ENCODE data around the gene VAV1.

The VAV1 gene

DNA sequence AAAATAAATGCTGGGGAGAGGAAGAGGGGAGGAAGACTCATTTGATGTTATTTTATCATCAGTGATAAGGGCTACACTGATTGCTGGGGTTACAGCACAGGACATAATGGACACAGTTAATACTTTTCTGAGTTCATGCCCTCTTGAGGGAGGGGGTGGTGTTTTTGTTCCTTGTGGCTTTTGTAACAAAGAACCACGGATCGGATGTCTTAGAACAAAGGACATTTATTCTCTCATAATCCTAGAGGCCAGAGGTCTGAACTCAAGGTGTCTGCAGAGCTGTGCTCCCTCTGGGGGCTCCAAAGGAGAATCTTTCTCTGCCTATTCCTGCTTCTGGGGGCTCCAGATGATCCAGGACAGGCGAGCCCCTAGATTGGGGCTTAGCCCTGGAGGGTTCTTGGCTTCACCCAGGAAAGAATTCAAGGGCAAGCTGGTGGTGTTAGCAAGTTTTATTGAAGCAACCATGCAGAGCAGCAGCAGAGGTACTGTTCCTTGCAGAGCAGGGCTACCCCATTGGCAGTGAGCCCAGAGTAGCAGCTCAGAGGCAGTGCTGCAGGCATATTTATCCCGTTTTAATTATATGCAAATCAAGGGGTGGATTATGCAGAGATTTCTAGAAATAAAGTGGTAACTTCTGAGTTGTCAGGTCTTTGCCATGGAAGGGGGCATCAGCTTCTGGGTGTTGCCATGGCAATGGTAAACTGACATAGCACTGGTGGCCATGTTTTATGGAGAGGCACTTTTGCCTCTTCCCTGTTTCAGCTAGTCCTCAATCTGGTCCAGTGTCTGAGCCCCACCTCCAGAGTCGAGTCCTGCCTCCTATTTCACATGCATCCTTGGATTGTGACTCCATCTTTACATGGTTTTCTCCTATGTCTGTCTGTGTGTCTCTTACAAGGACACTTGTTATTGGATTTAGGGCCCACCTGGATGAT lies 18.0 kb downstream of the VAV1 start:
- H3F3A ChIP-seq (ENCODE audit: insufficient read depth, low read length) = no peaks in the 10 kb centered on the region
- H2AFZ ChIP-seq (ENCODE audit: low read length) = no peak overlapping the region
- no peak overlapping the region for H3K4me2 ChIP-seq (ENCODE audit: low read length)
- H3K36me3 ChIP-seq (ENCODE audit: insufficient read depth, low read length) = peaks cover 56% of the 10 kb centered on the region
- TF ChIP-seq EZH2 (IDR thresholded peaks at IDR 0.05; ENCODE audit: borderline replicate concordance, low read length) (no peak), CTCF (IDR thresholded peaks at IDR 0.05; ENCODE audit: low read length) (no peak)
- H3K27me3 ChIP-seq (ENCODE audit: insufficient read depth, low read length) = no peaks in the 10 kb centered on the region
- no peak overlapping the region for H3K9ac ChIP-seq (ENCODE audit: low read length)
- peaks cover 50% of the 10 kb centered on the region for H3K79me2 ChIP-seq (ENCODE audit: insufficient read depth, low read length)
- no peaks in the 10 kb centered on the region for H3K9me3 ChIP-seq (ENCODE audit: low read length)
- H3K27ac ChIP-seq (ENCODE audit: low read depth, low read length, poor library complexity, severe bottlenecking) = no peak overlapping the region
- no peak overlapping the region for H3K4me3 ChIP-seq (ENCODE audit: low read depth, low read length, poor library complexity, severe bottlenecking)
- no peaks in the 10 kb centered on the region for H3K9me2 ChIP-seq (ENCODE audit: low read depth, low read length)
- H3K4me1 ChIP-seq (ENCODE audit: insufficient read depth, low read length, severe bottlenecking) = no peaks in the 10 kb centered on the region
- no peaks in the 10 kb centered on the region for H4K20me1 ChIP-seq (ENCODE audit: insufficient read depth, low read length)

GRCh38 chr19:6791237-6791636 lies 18.7 kb downstream of the VAV1 start:
- no peaks in the 10 kb centered on the region for H3K9me3 ChIP-seq (ENCODE audit: low read length)

DNA sequence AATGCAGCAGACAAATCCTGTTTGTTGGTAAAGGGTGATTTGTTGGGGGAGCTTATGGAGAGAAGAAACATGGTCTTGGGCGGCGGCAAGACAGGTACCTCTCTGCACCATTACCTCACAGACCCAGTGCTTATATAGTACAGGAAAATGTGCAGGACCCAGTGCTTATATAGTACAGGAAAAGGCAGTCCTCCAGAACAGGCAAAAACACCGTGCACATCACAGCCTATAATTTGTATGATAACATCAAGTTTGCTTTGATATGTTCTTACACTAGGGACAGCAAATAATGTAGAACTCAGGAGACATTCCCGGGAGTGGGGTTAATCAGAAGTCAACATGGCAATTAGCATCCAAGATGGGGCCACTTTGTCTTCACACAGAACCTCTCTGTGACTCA lies 20.9 kb downstream of the VAV1 start:
- no peaks in the 10 kb centered on the region for H4K20me1 ChIP-seq (ENCODE audit: insufficient read depth, low read length)
- no peaks in the 10 kb centered on the region for H3K4me1 ChIP-seq (ENCODE audit: insufficient read depth, low read length, severe bottlenecking)
- H2AFZ ChIP-seq (ENCODE audit: low read length) = no peak overlapping the region
- peaks cover 59% of the 10 kb centered on the region for H3K36me3 ChIP-seq (ENCODE audit: insufficient read depth, low read length)
- H3K27ac ChIP-seq (ENCODE audit: low read depth, low read length, poor library complexity, severe bottlenecking) = no peak overlapping the region
- TF ChIP-seq EZH2 (IDR thresholded peaks at IDR 0.05; ENCODE audit: borderline replicate concordance, low read length) (no peak), CTCF (IDR thresholded peaks at IDR 0.05; ENCODE audit: low read length) (no peak)
- no peaks in the 10 kb centered on the region for H3K27me3 ChIP-seq (ENCODE audit: insufficient read depth, low read length)
- H3K9me3 ChIP-seq (ENCODE audit: low read length) = no peaks in the 10 kb centered on the region
- H3K4me3 ChIP-seq (ENCODE audit: low read depth, low read length, poor library complexity, severe bottlenecking) = no peak overlapping the region
- no peak overlapping the region for H3K9ac ChIP-seq (ENCODE audit: low read length)
- no peaks in the 10 kb centered on the region for H3F3A ChIP-seq (ENCODE audit: insufficient read depth, low read length)
- H3K9me2 ChIP-seq (ENCODE audit: low read depth, low read length) = no peaks in the 10 kb centered on the region
- H3K79me2 ChIP-seq (ENCODE audit: insufficient read depth, low read length) = peaks cover 55% of the 10 kb centered on the region
- H3K4me2 ChIP-seq (ENCODE audit: low read length) = no peak overlapping the region

More at GRCh38 chr19:6791237-6791636, 18.7 kb downstream of the VAV1 start:
- H3K27me3 ChIP-seq (ENCODE audit: insufficient read depth, low read length) = no peaks in the 10 kb centered on the region
- peaks cover 49% of the 10 kb centered on the region for H3K79me2 ChIP-seq (ENCODE audit: insufficient read depth, low read length)
- H3K9me2 ChIP-seq (ENCODE audit: low read depth, low read length) = no peaks in the 10 kb centered on the region
- no peak overlapping the region for H2AFZ ChIP-seq (ENCODE audit: low read length)
- no peaks in the 10 kb centered on the region for H4K20me1 ChIP-seq (ENCODE audit: insufficient read depth, low read length)
- no peak overlapping the region for H3K4me2 ChIP-seq (ENCODE audit: low read length)
- no peaks in the 10 kb centered on the region for H3F3A ChIP-seq (ENCODE audit: insufficient read depth, low read length)
- TF ChIP-seq EZH2 (IDR thresholded peaks at IDR 0.05; ENCODE audit: borderline replicate concordance, low read length) (no peak), CTCF (IDR thresholded peaks at IDR 0.05; ENCODE audit: low read length) (no peak)
- no peak overlapping the region for H3K9ac ChIP-seq (ENCODE audit: low read length)
- H3K4me1 ChIP-seq (ENCODE audit: insufficient read depth, low read length, severe bottlenecking) = no peaks in the 10 kb centered on the region
- H3K4me3 ChIP-seq (ENCODE audit: low read depth, low read length, poor library complexity, severe bottlenecking) = no peak overlapping the region
- peaks cover 60% of the 10 kb centered on the region for H3K36me3 ChIP-seq (ENCODE audit: insufficient read depth, low read length)
- H3K27ac ChIP-seq (ENCODE audit: low read depth, low read length, poor library complexity, severe bottlenecking) = no peak overlapping the region
